ENCODE data around the gene MFSD8.
"Not testable (repeated sequence)": the region's sequence is repeated elsewhere in the genome, so short reads cannot be mapped to it uniquely, and the experiment has no call there.

DNA sequence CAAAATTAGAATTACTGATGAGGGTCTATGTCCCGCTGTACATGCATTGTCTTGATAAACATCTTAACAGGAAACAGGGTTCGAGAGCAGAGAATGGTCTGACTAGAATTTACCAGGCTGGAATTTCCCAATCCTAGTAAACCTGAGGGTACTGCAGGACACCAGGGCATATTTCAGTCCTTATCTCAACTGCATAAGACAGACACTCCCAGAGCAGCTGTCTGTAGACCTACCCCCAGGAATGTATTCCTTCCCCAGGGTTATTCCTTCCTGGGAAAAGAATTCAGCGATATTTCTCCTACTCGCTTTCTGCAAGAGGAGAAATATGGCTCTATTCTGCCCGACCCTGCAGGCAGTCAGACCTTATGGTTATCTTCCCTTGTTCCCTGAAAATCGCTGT is 31.5 kb upstream of the MFSD8 start:
- TF ChIP-seq, protein P1, sequence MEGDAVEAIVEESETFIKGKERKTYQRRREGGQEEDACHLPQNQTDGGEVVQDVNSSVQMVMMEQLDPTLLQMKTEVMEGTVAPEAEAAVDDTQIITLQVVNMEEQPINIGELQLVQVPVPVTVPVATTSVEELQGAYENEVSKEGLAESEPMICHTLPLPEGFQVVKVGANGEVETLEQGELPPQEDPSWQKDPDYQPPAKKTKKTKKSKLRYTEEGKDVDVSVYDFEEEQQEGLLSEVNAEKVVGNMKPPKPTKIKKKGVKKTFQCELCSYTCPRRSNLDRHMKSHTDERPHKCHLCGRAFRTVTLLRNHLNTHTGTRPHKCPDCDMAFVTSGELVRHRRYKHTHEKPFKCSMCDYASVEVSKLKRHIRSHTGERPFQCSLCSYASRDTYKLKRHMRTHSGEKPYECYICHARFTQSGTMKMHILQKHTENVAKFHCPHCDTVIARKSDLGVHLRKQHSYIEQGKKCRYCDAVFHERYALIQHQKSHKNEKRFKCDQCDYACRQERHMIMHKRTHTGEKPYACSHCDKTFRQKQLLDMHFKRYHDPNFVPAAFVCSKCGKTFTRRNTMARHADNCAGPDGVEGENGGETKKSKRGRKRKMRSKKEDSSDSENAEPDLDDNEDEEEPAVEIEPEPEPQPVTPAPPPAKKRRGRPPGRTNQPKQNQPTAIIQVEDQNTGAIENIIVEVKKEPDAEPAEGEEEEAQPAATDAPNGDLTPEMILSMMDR (IDR thresholded peaks at IDR 0.05): not testable (repeated sequence)
- not testable (repeated sequence) for TF ChIP-seq POLR2A (IDR thresholded peaks at IDR 0.05)

Measured in prostate gland (tissue), 2 donors.